ENCODE data around the gene LRRC59.
"Not testable (repeated sequence)": the region's sequence is repeated elsewhere in the genome, so short reads cannot be mapped to it uniquely, and the experiment has no call there.

The LRRC59 gene

GRCh38 chr17:50424246-50424995 lies 27.1 kb upstream of the LRRC59 start:
- no peak for DNase-seq

DNA sequence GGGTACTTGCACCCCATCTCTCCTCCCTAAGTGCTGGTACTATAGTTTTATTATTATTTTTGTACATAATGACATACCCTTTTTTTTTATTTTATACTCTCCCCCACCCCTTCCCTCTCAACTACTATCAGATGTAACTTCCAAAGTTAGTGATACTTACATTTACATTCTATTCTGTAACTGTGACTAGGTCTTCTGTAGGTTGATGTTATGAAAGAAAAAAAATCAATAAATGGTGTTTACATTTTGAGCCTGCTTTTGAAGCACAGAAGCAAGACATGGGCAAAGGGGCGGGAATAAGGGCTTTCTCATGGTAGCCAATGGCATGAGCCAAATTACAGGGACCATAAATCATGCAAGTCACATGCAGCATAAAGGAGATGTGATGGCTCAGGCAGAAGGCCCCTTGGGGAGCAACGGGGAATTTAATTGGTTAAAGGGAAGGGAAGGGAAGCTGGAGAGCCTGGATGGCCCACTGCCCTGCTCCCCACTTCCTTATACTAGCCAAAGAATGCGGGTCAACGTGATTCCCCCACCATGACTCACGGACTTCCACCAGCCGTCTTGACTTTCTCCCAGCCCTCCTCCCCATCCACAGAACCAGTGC lies 26.3 kb upstream of the LRRC59 start:
- no peak for DNase-seq

- no peak for DNase-seq
Measured at GRCh38 chr17:50422738-50423137, 25.4 kb upstream of the LRRC59 start.

DNA sequence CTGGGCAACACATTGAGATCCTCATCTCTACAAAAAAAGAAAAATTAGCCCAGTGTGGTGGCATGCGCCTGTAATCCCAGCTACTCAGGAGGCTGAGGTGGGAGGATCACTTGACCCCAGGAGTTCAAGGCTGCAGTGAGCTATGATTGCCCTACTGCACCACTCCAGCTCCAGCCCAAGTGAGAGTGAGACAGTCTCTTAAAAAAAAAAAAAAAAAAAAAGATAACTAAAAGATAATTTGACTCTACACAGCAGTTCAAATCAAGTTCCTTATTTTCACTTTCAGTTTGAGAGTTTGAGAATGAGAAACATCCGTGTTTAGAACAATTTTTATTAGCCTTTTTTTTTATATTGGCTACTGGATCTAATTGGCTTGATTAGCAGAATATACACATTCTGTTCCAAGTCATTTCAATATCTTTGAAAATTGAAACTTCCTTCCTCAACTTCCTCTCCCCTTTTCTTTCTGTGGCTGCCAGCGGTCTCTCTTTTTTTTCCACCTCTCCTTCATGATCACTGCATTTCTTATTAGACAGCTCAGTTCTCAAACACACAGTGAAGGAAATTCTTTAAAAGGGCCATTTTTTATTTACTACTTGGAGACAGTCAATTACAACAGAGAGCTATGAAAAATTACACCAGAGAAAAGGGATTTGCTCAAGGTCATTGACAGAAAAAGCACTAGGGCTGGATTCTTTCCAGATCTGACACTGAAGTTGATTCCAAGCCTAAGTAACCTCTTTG lies 24.2 kb upstream of the LRRC59 start:
- peak in 2 of 6 experiments; percentile 48 to 49 for DNase-seq

GRCh38 chr17:50420419-50421112 lies 23.2 kb upstream of the LRRC59 start:
- DNase-seq: no peak

DNA sequence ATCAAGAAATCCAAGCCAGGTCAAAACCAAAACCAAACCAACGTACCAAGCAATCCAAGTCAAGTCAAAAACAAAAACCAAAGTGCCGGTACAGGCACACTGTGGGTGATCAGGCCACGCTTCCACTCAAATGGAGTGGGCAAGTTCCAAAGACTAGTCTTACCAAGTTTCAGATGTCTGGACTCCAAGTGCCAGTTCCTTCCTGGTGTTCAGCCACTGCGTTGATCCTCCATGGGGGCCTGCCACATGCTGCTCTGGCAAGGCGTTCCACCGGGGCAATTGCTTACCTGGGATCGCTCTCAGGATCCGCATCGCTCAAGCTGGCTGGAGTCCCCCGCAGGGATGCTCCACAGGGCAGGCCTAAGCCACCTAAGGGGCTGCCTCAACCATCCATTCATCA lies 22.3 kb upstream of the LRRC59 start:
- DNase-seq: not testable (repeated sequence)

DNA sequence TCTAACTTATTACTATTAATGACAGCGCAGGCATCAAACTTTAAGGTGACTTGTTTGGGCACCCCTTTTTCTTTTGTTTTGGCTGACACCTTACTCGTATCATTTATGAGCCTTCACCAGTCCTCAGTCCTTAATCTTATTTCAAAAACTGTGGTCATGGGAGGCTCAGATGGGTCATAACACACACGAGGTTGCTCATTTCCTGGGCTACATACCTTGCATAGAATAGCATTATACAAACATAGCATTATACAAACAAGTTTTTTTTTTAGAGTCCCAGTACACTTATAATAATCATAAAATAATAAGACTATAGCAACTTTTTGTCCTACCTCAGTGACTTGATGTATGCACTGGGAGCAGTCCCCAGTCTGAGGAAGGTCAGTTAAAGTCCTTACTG lies 17.5 kb upstream of the LRRC59 start:
- DNase-seq: no peak

GRCh38 chr17:50412188-50412732 lies 14.9 kb upstream of the LRRC59 start:
- no peak for DNase-seq

DNA sequence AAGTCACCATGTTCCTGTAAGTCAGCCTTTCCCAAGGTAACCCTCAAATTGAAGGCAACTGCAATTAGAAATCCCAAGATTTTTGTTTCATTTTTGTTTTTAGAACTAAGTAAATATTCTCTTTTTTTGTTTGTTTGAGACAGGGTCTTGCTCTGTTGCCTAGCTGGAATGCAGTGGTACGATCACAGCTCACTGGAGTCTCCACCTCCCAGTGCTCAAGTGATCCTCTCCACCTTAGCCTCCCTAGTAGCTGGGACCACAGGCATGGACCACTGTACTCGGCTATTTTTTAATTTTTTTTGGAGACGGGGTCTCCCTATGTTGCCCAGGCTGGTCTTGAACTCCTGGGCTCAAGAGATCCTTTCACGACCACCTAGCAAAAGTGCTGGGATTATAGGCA lies 10.6 kb upstream of the LRRC59 start:
- DNase-seq: no peak

DNA sequence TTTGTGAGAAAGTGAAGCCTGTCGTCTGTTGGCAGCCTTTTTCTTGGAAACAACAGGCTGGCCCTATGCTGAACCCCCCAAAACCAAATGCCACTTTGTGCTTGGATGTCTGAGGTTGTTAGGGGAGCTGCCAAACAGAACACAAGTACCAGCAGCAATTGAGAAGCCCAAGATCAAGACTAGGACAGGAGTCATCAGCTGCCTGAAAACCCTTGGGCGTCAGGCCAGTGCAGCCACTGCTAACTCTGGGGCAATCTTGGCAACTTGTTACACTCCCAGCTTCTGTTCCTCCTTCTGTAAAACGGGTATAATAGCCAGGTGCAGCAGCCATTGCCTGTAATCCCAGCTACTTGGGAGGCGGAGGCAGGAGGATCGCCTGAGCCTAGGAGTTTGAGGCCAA lies 9.3 kb upstream of the LRRC59 start:
- no peak for DNase-seq

GRCh38 chr17:50405351-50405750 lies 8.0 kb upstream of the LRRC59 start:
- not testable (repeated sequence) for DNase-seq

DNA sequence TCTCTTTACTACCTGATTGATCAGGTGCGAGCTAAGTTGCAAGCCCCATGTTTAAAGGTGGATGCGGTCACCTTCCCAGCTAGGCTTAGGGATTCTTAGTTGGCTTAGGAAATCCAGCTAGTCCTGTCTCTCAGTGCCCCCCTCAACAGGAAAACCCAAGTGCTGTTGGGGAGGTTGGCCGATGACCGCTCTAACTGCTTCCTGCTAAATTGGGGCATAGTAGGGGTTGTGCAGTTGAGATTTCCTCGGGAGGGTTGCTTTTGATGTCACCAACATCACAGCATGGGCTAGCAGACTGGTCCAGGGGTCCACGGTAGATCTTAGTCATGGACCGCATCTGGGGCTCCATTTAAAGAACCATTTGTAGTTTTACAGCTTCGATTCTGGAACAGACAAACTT lies 2.3 kb upstream of the LRRC59 start:
- not testable (repeated sequence) for DNase-seq

- DNase-seq: not testable (repeated sequence)
Measured at GRCh38 chr17:50398672-50399071, 1.3 kb upstream of the LRRC59 start.

- DNase-seq: peak in 1 of 6 experiments; percentile 10
Measured at GRCh38 chr17:50397919-50398285, 579 bp upstream of the LRRC59 start.

DNA sequence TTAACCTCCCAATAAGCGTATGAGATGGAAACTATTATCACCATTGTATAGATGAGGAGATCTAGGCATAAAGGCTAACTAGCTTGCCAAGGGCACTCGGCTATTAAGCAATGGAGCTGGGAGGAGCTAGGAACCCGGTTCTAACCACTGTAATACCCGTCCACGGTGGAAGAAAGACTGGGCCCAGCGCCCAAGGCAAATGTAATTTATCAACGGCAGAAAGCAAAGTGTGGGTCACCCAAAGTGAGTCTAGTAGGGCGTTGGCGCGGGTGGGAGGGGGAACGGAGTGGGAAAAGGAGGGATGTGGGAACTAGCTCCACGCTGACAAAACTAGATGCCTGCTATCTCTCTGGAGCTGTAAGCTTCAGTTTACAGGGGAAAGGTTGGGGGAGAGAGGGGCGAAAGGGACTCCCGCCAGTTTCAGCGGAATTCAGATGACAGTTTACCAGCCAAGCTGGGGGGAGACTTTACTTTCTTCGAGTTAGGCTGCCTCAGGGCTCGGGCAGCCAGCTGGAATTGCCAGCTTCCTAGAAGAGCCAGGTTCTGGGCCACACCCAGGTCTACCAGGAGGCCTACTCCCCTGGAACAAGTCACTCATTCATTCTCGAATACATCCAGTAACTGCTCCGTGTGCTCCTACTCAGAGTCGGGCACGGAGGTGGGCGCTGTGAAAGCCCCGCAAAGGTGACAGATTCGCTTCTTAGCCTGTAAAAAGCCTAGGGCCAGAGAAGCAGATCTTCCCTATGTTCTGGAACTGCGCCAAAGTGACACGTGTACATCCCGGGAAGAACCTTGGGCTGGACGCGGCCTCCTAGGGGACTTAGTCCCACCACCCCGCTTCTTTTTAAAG lies 837 bp downstream of the LRRC59 start:
- DNase-seq: peak in 2 of 6 experiments; percentile 31 to 33

GRCh38 chr17:50394711-50395110 lies 2.6 kb downstream of the LRRC59 start:
- DNase-seq: no peak

- DNase-seq: no peak
Measured at GRCh38 chr17:50393700-50394099, 3.6 kb downstream of the LRRC59 start.

DNA sequence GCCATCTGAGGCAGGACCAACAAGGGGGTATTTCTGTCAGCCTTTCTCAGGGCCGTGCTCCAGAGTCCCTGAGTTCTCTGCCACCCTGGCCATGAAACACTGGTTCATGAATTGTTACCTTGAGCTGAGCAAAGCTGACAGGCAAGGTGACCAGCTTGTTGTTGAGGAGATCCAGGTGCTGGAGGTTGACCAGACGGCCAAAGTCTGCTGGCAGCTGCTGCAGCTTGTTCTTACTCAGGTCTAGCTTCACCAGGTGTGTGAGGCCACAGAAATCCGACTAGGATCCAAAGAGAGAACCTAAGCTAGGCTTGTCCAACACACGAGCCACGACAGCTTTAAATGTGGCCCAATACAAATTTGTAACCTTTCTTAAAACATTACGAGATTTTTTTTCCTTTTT lies 4.7 kb downstream of the LRRC59 start:
- no peak for DNase-seq

DNA sequence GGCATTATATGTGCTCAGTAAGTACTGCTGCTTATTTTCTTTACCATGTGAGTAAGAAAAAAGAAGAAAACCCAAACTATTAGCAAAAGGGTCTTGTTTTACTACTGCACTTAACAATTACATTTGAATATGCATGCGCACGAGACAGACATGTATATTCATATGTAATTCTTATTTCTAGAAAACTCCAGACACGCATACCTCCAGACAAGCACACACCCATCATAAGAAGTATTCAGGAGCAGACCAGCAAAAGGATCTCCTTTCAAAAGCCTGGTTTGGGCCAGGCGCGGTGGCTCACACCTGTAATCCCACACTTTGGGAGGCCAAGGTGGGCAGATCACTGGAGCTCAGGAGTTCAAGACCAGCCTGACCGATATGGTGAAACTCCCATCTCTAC lies 7.8 kb downstream of the LRRC59 start:
- DNase-seq: no peak

DNA sequence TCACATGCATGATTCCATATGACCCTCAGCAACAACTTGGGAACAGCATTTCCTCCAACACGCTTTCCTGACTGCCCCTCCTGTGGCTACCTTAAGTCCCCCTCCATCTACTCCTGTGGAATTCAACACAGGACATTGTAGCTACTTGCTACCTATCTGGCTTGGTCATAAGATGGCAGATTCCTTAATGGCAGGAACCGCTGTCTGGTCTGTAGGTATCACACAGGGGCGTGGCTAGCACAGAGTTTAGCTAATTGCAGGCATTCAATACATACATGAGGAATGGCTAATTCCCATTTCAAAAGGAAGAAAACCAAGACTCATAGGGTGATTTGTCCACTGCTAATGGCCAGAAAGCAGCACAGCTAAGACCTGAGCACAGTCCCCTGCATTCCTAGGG lies 8.6 kb downstream of the LRRC59 start:
- DNase-seq: no peak

GRCh38 chr17:50386510-50386909 lies 10.8 kb downstream of the LRRC59 start:
- no peak for DNase-seq

DNA sequence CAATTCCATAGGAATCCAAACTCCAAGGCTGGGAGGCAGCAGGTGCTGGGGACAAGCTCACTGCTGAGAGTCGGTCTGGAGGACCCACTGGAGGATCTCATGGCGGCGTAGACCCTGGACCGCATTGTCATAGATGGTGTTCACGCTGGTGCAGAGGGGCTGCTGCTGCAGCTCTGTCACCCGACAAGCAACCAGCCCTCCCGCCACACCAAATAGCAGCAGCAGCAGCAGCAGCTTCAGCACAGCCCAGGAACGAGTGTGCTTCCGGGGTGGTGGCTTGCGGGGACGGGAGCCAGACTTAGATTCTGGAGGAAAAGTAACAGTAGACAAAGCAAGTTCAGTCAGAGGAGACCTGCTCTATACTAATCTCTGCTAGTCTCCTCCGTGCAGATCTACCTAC lies 14.4 kb downstream of the LRRC59 start:
- DNase-seq: no peak

All from stimulated activated naive CD4-positive, alpha-beta T cell (primary cell).